Breast epithelium (tissue), 3 donors: ENCODE results near the gene EN2.

Source experiments
- POLR2A ChIP-seq: fragments of 450-650 bp; IDR thresholded peaks from one replicate; pipeline ENCODE4 v1.6.1; 2016; ENCODE audit warnings: antibody characterized with exemption, mild to moderate bottlenecking, moderate library complexity
- POLR2AphosphoS5 ChIP-seq, 3 donors: sonication (generic); formaldehyde crosslinking; IDR thresholded peaks; one replicate each; pipeline ENCODE4 v1.6.1; 2017; ENCODE audit warnings: antibody characterized with exemption in 3 of 3
- TF ChIP-seq, protein P1 (sequence below), 3 donors: fragments of 450-650 bp; IDR thresholded peaks; one replicate each; pipeline ENCODE4 v1.5.1; 2016 to 2017; ENCODE audit warnings: antibody characterized with exemption in 3 of 3, mild to moderate bottlenecking in 3 of 3, moderate library complexity in 3 of 3

DNA sequence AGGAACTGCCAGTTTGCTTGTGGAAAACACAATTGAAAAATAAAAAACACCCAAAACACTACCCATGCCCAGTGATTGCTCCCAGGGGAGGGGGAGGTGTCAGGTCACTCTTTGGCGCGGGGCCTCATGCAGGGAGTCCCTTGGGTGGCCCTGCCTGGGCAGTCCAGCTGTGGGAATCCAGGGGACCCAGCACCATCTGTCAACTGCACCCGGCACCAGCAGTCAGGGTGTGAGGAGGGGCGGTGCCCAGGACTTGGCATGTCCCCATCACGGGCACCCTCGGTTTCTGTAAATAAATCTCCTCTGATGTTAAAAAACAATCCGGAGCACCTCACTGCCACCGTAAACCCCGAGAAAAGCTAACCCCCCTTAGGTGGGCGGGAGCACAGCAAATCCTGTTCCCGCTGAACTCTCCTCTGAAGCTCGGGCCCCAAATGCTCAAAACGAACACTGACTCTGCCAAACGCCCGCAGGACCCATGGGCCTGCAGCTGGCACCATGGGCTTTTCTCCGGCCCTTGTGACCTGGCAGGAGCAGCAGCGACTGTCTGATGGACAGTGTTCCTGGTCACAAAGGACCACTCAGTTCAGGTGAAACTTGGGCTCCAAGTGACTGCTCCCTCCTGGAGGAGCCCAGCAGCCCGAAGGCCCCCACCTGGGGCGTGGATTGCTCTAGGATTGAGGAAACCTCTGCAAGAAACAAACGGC, 18.5 kb upstream of the EN2 start:
- TF ChIP-seq, protein P1, sequence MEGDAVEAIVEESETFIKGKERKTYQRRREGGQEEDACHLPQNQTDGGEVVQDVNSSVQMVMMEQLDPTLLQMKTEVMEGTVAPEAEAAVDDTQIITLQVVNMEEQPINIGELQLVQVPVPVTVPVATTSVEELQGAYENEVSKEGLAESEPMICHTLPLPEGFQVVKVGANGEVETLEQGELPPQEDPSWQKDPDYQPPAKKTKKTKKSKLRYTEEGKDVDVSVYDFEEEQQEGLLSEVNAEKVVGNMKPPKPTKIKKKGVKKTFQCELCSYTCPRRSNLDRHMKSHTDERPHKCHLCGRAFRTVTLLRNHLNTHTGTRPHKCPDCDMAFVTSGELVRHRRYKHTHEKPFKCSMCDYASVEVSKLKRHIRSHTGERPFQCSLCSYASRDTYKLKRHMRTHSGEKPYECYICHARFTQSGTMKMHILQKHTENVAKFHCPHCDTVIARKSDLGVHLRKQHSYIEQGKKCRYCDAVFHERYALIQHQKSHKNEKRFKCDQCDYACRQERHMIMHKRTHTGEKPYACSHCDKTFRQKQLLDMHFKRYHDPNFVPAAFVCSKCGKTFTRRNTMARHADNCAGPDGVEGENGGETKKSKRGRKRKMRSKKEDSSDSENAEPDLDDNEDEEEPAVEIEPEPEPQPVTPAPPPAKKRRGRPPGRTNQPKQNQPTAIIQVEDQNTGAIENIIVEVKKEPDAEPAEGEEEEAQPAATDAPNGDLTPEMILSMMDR (IDR thresholded peaks at IDR 0.05) = no peak
- TF ChIP-seq POLR2AphosphoS5 (IDR thresholded peaks at IDR 0.05) (no peak), POLR2A (no peak)
